Measurements from ENCODE around the gene TCP11L2. TPM values are rescaled to one million over a fixed set of nuclear protein-coding genes. Genes with fewer than 3 reads are reported as not detected.
"Not testable (repeated sequence)": the region's sequence is repeated elsewhere in the genome, so short reads cannot be mapped to it uniquely, and the experiment has no call there.

The TCP11L2 gene
- polyA plus RNA-seq, 1 donor = 11.3 TPM

- DNase-seq = no peak
These were observed 4.6 kb downstream of the TCP11L2 start for GRCh38 chr12:106307181-106307580.

GRCh38 chr12:106308121-106308520 lies 5.6 kb downstream of the TCP11L2 start:
- DNase-seq = no peak

GRCh38 chr12:106308611-106309010 lies 6.1 kb downstream of the TCP11L2 start:
- DNase-seq = no peak

- no peak for DNase-seq
These were observed 7.4 kb downstream of the TCP11L2 start for GRCh38 chr12:106309671-106310505.

DNA sequence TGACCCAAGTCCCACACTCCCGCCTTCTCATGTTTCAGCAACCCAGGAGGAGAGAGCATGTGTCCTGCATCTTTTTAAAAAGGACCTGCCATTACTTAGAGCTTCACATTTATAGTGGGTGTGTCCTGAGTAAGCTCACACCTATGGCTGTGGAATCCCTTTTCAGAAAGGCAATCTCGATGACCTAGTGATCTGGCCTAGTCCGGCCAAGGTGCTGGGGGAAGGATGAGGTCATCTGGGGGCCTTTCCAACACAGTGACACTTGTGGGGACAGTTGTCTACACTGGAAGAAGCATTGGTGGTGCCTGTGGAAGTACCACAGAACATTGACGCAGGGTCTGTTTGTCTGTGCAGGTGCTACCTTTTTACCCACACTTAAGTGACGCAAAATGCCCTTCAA lies 8.2 kb downstream of the TCP11L2 start:
- DNase-seq = no peak

DNA sequence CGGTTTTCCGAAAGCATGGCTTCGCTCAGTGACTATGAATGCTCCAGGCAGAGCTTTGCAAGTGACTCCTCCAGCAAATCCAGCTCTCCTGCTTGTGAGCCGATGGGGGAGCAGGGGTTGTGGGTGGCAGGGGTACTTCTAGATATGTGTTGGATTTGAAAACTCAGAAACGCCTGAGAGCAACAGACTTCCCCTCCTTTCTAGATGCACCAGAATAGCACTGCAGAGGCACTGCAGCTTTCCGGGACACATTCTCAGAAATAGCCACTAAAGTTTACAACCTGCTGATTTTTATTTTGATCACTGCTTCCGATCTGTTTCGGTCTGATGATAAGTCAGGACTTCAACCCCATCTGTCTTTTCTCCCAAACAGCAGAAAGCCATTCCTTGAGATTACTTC lies 8.6 kb downstream of the TCP11L2 start:
- DNase-seq = no peak

- not testable (repeated sequence) for DNase-seq
These were observed 10.9 kb downstream of the TCP11L2 start for GRCh38 chr12:106313413-106313812.

DNA sequence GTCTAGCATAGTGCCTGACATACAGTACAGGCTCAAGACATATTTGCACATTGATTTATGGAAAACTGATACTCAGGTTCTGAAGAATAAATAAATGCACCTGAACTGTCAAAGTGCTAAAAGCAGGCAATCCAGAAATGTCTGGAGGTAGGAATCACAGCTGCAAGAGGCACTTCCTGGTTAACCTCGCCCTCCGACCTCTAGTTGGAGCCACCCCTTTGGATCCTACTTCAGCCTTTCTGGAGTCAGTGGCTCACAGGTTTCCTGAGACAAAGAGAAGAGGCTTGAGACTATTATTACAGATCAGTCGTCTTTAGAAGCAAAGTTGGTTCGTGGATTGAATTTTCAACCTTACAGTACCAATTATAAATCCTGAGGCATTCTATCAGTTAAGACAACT lies 13.0 kb downstream of the TCP11L2 start:
- no peak for DNase-seq

DNA sequence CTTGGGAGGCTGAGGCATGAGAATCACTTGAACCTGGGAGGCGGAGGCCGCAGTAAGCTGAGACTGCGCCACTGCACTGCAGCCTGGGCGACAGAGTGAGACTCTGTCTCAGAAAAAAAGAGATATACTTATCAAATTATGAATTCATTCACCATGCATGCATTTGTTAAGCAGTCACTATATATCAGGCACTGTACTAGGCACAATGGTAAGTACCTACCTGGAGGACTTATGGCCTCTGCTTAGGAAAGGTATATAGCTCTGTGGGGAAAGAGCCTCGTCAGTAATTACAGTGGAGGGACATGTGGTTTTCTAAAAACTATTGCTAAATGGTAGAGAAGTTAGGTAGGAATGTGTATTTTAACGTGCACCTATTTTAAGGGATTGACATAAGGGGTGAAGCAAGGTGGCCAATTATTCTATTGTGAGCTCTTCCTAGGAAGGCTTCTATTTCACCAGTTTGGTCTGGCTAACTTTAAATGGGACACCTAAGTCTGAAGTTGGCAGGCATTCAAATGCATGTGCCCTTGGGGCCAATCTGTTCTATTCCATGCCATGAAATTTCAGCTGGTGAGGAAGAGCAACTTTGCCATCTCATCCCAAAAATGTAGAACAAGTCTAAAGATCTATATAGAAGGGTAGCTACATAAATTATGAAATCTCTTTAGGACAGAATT lies 15.0 kb downstream of the TCP11L2 start:
- no peak for DNase-seq

DNA sequence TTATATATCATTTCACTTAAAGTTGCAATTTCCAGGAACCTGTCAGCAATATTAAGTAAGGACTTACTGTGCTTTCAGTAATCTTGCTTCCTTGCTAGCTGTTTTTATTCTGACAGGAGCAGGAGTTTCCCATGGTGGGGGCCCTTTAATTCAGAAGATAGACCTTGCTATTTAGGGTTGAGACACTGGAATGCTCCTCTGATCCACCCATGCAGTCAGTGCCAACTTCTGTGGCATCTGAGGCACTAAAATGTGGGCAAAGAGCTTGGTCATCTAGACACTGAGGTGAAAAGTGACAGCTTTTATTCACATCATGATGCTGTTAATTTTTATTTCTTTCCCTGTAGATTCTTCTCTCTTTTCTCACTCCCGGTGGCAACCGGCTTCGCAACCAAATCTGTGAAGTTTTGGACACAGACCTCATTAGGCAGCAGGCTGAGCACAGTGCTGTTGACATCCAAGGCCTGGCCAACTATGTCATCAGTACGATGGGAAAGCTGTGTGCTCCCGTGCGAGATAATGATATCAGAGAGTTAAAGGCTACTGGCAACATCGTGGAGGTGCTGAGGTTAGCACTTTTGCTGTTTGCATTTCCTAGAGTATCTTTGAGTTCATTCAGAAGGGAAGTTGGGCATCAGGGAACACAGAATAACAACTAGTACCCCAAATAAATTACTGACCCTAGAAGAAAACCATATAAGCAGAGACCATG lies 18.8 kb downstream of the TCP11L2 start:
- no peak for DNase-seq

DNA sequence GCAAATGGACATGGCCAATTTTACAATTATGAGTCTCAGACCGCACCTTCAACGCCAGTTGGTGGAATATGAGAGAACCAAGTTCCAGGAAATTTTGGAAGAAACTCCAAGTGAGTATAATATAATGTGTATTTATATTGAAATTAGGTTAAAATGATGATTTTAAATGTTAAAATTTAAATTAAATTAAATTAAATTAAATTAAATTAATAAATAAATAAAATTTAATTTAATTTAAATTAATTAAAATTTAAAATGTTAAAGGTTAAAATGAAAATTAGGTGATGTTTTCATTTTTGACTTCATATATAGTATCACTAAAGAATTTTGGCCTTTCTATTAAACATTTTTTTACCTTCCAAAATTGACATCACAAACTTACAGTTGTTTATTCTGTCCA lies 21.0 kb downstream of the TCP11L2 start:
- no peak for DNase-seq

- no peak for DNase-seq
These were observed 24.9 kb downstream of the TCP11L2 start for GRCh38 chr12:106327309-106327869.

- DNase-seq = no peak
These were observed 26.2 kb downstream of the TCP11L2 start for GRCh38 chr12:106328735-106329134.

- no peak for DNase-seq
These were observed 26.9 kb downstream of the TCP11L2 start for GRCh38 chr12:106329231-106329982.

DNA sequence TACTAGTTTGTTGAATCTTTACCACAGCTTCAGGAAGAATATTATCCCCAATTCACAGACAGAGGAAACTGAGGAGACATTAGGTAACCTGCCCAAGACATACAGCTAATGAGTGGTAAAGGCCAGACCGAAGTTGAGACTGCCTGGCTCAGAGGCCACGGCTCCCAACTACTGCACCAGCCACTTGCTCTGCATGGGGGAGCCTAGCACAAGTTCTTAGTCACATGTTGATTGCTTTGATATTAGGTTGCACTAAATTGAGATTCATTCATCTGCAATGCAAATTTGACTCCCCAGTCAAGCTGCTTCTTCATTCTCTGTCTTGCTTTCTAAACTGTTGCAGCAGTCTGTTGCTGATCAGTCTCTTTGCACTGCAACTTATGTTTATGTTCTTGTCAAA lies 29.1 kb downstream of the TCP11L2 start:
- DNase-seq = no peak

- DNase-seq = no peak
These were observed 30.0 kb downstream of the TCP11L2 start for GRCh38 chr12:106332536-106332935.

GRCh38 chr12:106333010-106333409 lies 30.5 kb downstream of the TCP11L2 start:
- DNase-seq = no peak

GRCh38 chr12:106333756-106334155 lies 31.2 kb downstream of the TCP11L2 start:
- DNase-seq = no peak

DNA sequence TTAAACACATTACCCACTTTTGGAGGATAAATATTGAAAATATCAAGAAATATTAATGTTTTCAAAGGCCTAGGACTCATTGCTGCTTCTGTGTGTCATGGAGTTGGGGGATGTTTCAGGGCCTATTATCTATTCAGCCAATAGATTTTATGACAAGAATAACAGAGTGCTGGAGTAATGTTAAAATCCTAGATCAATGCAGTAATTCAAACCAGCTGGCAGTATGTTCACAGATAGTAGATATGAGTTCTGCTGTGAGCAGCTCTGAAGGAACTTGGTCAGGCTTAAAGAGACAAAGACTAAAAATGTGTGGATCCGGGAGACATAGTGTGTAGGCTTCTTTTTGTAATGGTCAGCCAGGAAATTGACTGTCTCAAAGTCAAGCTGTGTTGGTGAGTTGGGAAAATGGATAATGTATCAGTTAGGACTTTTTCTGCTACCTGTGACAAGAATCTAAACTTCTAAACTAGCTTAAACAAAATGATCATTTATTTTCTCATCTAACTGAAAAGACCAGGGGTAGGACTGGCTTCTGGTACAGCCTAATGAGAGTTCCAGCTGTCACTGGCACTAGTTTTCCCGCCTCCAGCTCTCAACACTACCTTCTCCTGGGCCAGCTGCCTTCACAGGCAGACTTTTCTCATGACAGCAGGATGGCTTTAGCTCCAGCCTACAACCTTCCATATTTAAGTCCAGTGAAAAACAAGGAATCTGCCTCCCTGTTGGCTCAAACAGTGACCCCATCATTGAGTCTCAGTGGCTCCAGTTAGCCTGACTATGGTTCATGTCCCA lies 38.7 kb downstream of the TCP11L2 start:
- DNase-seq = no peak

DNA sequence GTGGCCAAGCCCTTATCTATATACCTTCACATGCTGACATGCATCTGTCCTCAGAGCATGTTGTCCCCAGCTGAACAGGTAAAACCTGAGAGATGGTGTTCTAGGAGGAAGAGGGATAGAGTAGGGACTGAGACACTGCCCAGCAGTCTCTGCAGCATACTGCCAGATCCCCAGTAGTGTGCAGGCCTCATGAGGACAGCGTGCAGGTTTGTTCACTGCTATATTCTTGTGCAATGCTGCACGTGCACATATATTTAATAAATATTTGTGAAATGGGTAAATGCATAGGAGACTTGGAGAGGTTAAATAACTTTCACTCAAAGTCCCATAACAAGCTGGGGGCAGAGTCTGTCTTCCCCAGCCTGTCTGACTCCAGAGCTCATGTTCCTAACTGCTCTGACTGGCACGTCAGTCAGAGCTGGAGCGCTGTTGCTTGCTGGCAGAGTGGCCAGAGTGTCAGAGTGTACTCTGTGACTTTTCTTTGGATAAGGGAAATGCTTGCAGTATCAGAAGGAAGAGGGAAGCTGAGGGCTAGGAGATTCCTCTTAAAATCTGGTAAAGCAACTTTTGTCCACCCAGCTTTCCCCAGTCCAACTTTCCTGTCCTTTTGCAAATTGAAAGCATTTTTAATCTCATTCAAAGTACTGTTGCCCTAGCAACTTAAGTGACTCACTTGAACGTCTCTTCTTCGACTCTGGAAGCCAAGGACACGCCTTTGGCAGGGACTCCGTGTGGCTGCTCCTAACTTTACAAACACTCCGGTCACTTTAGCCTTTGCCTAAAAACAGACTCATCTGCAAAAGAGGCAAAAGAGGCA lies 40.1 kb downstream of the TCP11L2 start:
- peak; percentile 83 for DNase-seq

GRCh38 chr12:106343214-106343528 lies 40.6 kb downstream of the TCP11L2 start:
- no peak for DNase-seq
